MG63 (cell line): ENCODE measurements around the gene ITK. TPM values are rescaled to one million over a fixed set of nuclear protein-coding genes. Genes with fewer than 3 reads are reported as not detected.
A peak's percentile ranks its signal among the peaks of the same experiment; 100 is the strongest.

Experiments
- DNase-seq: peaks from one replicate; pipeline ENCODE4 v3.0.0-alpha.2; 2020
- H3K27me3 ChIP-seq: fragments of 250-450 bp; sonication (Bioruptor Pico); 2 replicates; pipeline ENCODE4 v1.5.1; 2020; ENCODE audit warnings: mild to moderate bottlenecking, moderate library complexity
- H3K36me3 ChIP-seq: fragments of 250-450 bp; sonication (Bioruptor Pico); 2 replicates; pipeline ENCODE4 v1.5.1; 2020; ENCODE audit warnings: mild to moderate bottlenecking, moderate library complexity
- H3K4me3 ChIP-seq: fragments of 250-450 bp; sonication (Bioruptor Pico); 2 replicates; pipeline ENCODE4 v1.5.1; 2020; ENCODE audit warnings: mild to moderate bottlenecking, moderate library complexity
- H3K9me3 ChIP-seq: fragments of 250-450 bp; sonication (Bioruptor Pico); 2 replicates; pipeline ENCODE4 v1.5.1; 2020; ENCODE audit warnings: mild to moderate bottlenecking, moderate library complexity
- total RNA-seq: library from RNA; depleted of rRNA; stranded (reverse); fragments of >200 nt; shearing (Covaris generic); gene quantifications from 2 replicates; pipeline ENCODE4 v1.2.3, GENCODE V29; 2014; ENCODE audit warnings: low replicate concordance; rRNA removed

The ITK gene
- not detected in 2 replicates for total RNA-seq

GRCh38 chr5:157180374-157181264, at the start of gene ITK:
Gene ITK (plus strand): TSS chr5:157180840. CDS start chr5:157180978, 138 bp downstream.
- Histone ChIP-seq H3K9me3 (no peaks in the 10 kb centered on the region), H3K4me3 (no peak within 1 kb of the TSS), H3K36me3 (no peaks in the 10 kb centered on the region), H3K27me3 (peaks cover 5% of the 10 kb centered on the region)
- DNase-seq = no peak

- H3K9me3 ChIP-seq = no peaks in the 10 kb centered on the region
- no peaks in the 10 kb centered on the region for H3K27me3 ChIP-seq
- DNase-seq = no peak
- H3K36me3 ChIP-seq = no peaks in the 10 kb centered on the region
- no peak overlapping the region for H3K4me3 ChIP-seq
Measured at GRCh38 chr5:157130925-157131324, 49.7 kb upstream of the ITK start.

- Histone ChIP-seq H3K4me3 (no peak overlapping the region), H3K36me3 (peaks cover 5% of the 10 kb centered on the region), H3K27me3 (no peaks in the 10 kb centered on the region), H3K9me3 (no peaks in the 10 kb centered on the region)
- DNase-seq = no peak
Measured at GRCh38 chr5:157132281-157132612, 48.4 kb upstream of the ITK start.

GRCh38 chr5:157137691-157138090, 42.9 kb upstream of the ITK start:
- no peaks in the 10 kb centered on the region for H3K9me3 ChIP-seq
- no peak for DNase-seq
- no peak overlapping the region for H3K4me3 ChIP-seq
- H3K36me3 ChIP-seq = peaks cover 30% of the 10 kb centered on the region
- H3K27me3 ChIP-seq = no peaks in the 10 kb centered on the region

GRCh38 chr5:157142317-157143126, 38.1 kb upstream of the ITK start, which contains the start of gene MED7:
Gene MED7 (minus strand): TSS chr5:157142865. CDS start chr5:157139431, 3,434 bp downstream.
- no peaks in the 10 kb centered on the region for H3K9me3 ChIP-seq
- H3K36me3 ChIP-seq = peaks cover 22% of the 10 kb centered on the region
- H3K4me3 ChIP-seq = peak within 1 kb of the TSS; percentile 84
- peak; percentile 99 for DNase-seq
- H3K27me3 ChIP-seq = no peaks in the 10 kb centered on the region

- no peaks in the 10 kb centered on the region for H3K27me3 ChIP-seq
- DNase-seq = peak; percentile 40
- peaks cover 14% of the 10 kb centered on the region for H3K36me3 ChIP-seq
- H3K9me3 ChIP-seq = no peaks in the 10 kb centered on the region
- peak overlapping the region; percentile 84 for H3K4me3 ChIP-seq
Measured at GRCh38 chr5:157143127-157143971, 37.3 kb upstream of the ITK start.

GRCh38 chr5:157148734-157149615, 31.7 kb upstream of the ITK start:
- Histone ChIP-seq H3K9me3 (no peaks in the 10 kb centered on the region), H3K4me3 (no peak overlapping the region), H3K36me3 (no peaks in the 10 kb centered on the region), H3K27me3 (no peaks in the 10 kb centered on the region; the same call in 1 of the 2 replicates)
- peak; percentile 35 for DNase-seq

GRCh38 chr5:157150995-157151394, 29.6 kb upstream of the ITK start:
- H3K4me3 ChIP-seq = no peak overlapping the region
- H3K9me3 ChIP-seq = no peaks in the 10 kb centered on the region; the same call in 1 of the 2 replicates
- no peaks in the 10 kb centered on the region for H3K36me3 ChIP-seq
- no peak for DNase-seq
- peaks cover 6% of the 10 kb centered on the region; the same call in 1 of the 2 replicates for H3K27me3 ChIP-seq

GRCh38 chr5:157155297-157155696, 25.3 kb upstream of the ITK start:
- no peak for DNase-seq
- Histone ChIP-seq H3K27me3 (peaks cover 10% of the 10 kb centered on the region), H3K9me3 (no peaks in the 10 kb centered on the region; the same call in 1 of the 2 replicates), H3K4me3 (no peak overlapping the region), H3K36me3 (no peaks in the 10 kb centered on the region)

GRCh38 chr5:157157293-157157891, 23.2 kb upstream of the ITK start:
- Histone ChIP-seq H3K27me3 (peaks cover 10% of the 10 kb centered on the region), H3K36me3 (no peaks in the 10 kb centered on the region), H3K4me3 (no peak overlapping the region), H3K9me3 (no peaks in the 10 kb centered on the region; the same call in 1 of the 2 replicates)
- no peak for DNase-seq

- Histone ChIP-seq H3K36me3 (no peaks in the 10 kb centered on the region), H3K27me3 (peaks cover 10% of the 10 kb centered on the region), H3K4me3 (no peak overlapping the region), H3K9me3 (no peaks in the 10 kb centered on the region; the same call in 1 of the 2 replicates)
- DNase-seq = no peak
Measured at GRCh38 chr5:157159209-157159751, 21.4 kb upstream of the ITK start.

- Histone ChIP-seq H3K9me3 (no peaks in the 10 kb centered on the region; the same call in 1 of the 2 replicates), H3K36me3 (no peaks in the 10 kb centered on the region), H3K27me3 (peaks cover 10% of the 10 kb centered on the region), H3K4me3 (no peak overlapping the region)
- DNase-seq = no peak
Measured at GRCh38 chr5:157160001-157160400, 20.6 kb upstream of the ITK start.

GRCh38 chr5:157161996-157162395, 18.6 kb upstream of the ITK start:
- Histone ChIP-seq H3K27me3 (peaks cover 3% of the 10 kb centered on the region), H3K36me3 (no peaks in the 10 kb centered on the region)
- no peak for DNase-seq

GRCh38 chr5:157162919-157163510, 17.6 kb upstream of the ITK start:
- Histone ChIP-seq H3K36me3 (no peaks in the 10 kb centered on the region), H3K9me3 (no peaks in the 10 kb centered on the region), H3K4me3 (no peak overlapping the region), H3K27me3 (peaks cover 5% of the 10 kb centered on the region)
- DNase-seq = no peak

More at GRCh38 chr5:157161996-157162395, 18.6 kb upstream of the ITK start:
- Histone ChIP-seq H3K4me3 (no peak overlapping the region), H3K9me3 (no peaks in the 10 kb centered on the region)
